HEK293 (cell line): ENCODE results near the gene AMBRA1.
A peak's percentile ranks its signal among the peaks of the same experiment; 100 is the strongest.

Experiments
- GFI1B ChIP-seq: fragments of 450-650 bp; formaldehyde crosslinking; IDR thresholded peaks from 2 replicates; pipeline ENCODE4 v1.5.1; 2016; ENCODE audit warnings: missing biosample characterization, missing genetic modification characterization
- GLIS1 ChIP-seq: fragments of 450-650 bp; formaldehyde crosslinking; IDR thresholded peaks from 2 replicates; pipeline ENCODE4 v1.5.1; 2016; ENCODE audit warnings: missing biosample characterization, missing genetic modification characterization
- HOXD13 ChIP-seq: sonication (generic); formaldehyde crosslinking; IDR thresholded peaks from 2 replicates; pipeline ENCODE4 v1.8.0; 2022; ENCODE audit warnings: missing genetic modification reagents, borderline replicate concordance
- IKZF3 ChIP-seq: fragments of 450-650 bp; IDR thresholded peaks from 2 replicates; pipeline ENCODE4 v1.5.0; 2018; ENCODE audit warnings: missing biosample characterization, mild to moderate bottlenecking, missing genetic modification characterization, moderate library complexity
- OSR2 ChIP-seq: fragments of 450-650 bp; formaldehyde crosslinking; IDR thresholded peaks from 2 replicates; pipeline ENCODE4 v1.5.1; 2016; ENCODE audit warnings: missing biosample characterization, missing genetic modification characterization
- SCRT2 ChIP-seq: fragments of 450-650 bp; formaldehyde crosslinking; IDR thresholded peaks from 2 replicates; pipeline ENCODE4 v1.5.1; 2016; ENCODE audit warnings: missing biosample characterization, missing genetic modification characterization
- SP7 ChIP-seq: fragments of 450-650 bp; formaldehyde crosslinking; IDR thresholded peaks from 2 replicates; pipeline ENCODE4 v1.5.1; 2016; ENCODE audit warnings: missing biosample characterization, missing genetic modification characterization
- TRIM28 ChIP-seq: IDR thresholded peaks from 2 replicates; pipeline ENCODE4 v1.6.1; 2011; ENCODE audit warnings: low read length, control low read depth, borderline replicate concordance
- TSHZ1 ChIP-seq: fragments of 450-650 bp; formaldehyde crosslinking; IDR thresholded peaks from 2 replicates; pipeline ENCODE4 v1.5.1; 2016; ENCODE audit warnings: missing biosample characterization, missing genetic modification characterization, borderline replicate concordance
- WT1 ChIP-seq: fragments of 450-650 bp; formaldehyde crosslinking; IDR thresholded peaks from 2 replicates; pipeline ENCODE4 v1.5.1; 2016; ENCODE audit warnings: missing biosample characterization, missing genetic modification characterization
- ZBTB17 ChIP-seq: fragments of 450-650 bp; formaldehyde crosslinking; IDR thresholded peaks from 2 replicates; pipeline ENCODE4 v1.5.1; 2016; ENCODE audit warnings: missing biosample characterization, missing genetic modification characterization
- ZBTB48 ChIP-seq: fragments of 450-650 bp; formaldehyde crosslinking; IDR thresholded peaks from 2 replicates; pipeline ENCODE4 v1.5.1; 2016; ENCODE audit warnings: missing biosample characterization, missing genetic modification characterization
- ZFP37 ChIP-seq: fragments of 450-650 bp; formaldehyde crosslinking; IDR thresholded peaks from 2 replicates; pipeline ENCODE4 v1.5.1; 2016; ENCODE audit warnings: missing biosample characterization, missing genetic modification characterization
- ZNF155 ChIP-seq: fragments of 450-650 bp; formaldehyde crosslinking; IDR thresholded peaks from 2 replicates; pipeline ENCODE4 v1.5.1; 2016; ENCODE audit warnings: missing biosample characterization, missing genetic modification characterization
- ZNF202 ChIP-seq: fragments of 450-650 bp; formaldehyde crosslinking; IDR thresholded peaks from 2 replicates; pipeline ENCODE4 v1.5.1; 2016; ENCODE audit warnings: missing biosample characterization, missing genetic modification characterization, borderline replicate concordance
- ZNF214 ChIP-seq: fragments of 450-650 bp; formaldehyde crosslinking; IDR thresholded peaks from 2 replicates; pipeline ENCODE4 v1.5.1; 2017; ENCODE audit warnings: missing biosample characterization, mild to moderate bottlenecking, missing genetic modification characterization, borderline replicate concordance
- ZNF239 ChIP-seq: fragments of 450-650 bp; formaldehyde crosslinking; IDR thresholded peaks from 2 replicates; pipeline ENCODE4 v1.5.1; 2016; ENCODE audit warnings: missing biosample characterization, missing genetic modification characterization
- ZNF350 ChIP-seq: fragments of 450-650 bp; formaldehyde crosslinking; IDR thresholded peaks from 2 replicates; pipeline ENCODE4 v1.5.0; 2017; ENCODE audit warnings: missing biosample characterization, mild to moderate bottlenecking, missing genetic modification characterization
- ZNF366 ChIP-seq: fragments of 450-650 bp; formaldehyde crosslinking; conservative IDR thresholded peaks from 2 replicates; pipeline ENCODE4 v1.5.1; 2016; ENCODE audit warnings: missing biosample characterization, missing genetic modification characterization
- ZNF48 ChIP-seq: fragments of 450-650 bp; formaldehyde crosslinking; IDR thresholded peaks from 2 replicates; pipeline ENCODE4 v1.5.1; 2016; ENCODE audit warnings: missing biosample characterization, missing genetic modification characterization
- ZNF692 ChIP-seq: fragments of 450-650 bp; formaldehyde crosslinking; IDR thresholded peaks from 2 replicates; pipeline ENCODE4 v1.5.1; 2016; ENCODE audit warnings: missing biosample characterization, missing genetic modification characterization
- ZNF791 ChIP-seq: fragments of 450-650 bp; formaldehyde crosslinking; IDR thresholded peaks from 2 replicates; pipeline ENCODE4 v1.5.1; 2016; ENCODE audit warnings: missing biosample characterization, missing genetic modification characterization
- ZNF792 ChIP-seq: fragments of 450-650 bp; formaldehyde crosslinking; IDR thresholded peaks from 2 replicates; pipeline ENCODE4 v1.5.1; 2016; ENCODE audit warnings: missing biosample characterization, missing genetic modification characterization
- TF ChIP-seq, protein P1 (sequence below): fragments of 450-650 bp; formaldehyde crosslinking; IDR thresholded peaks from 2 replicates; pipeline ENCODE4 v1.5.1; 2016; ENCODE audit warnings: missing biosample characterization, missing genetic modification characterization
- TF ChIP-seq, protein P2 (sequence below): fragments of 450-650 bp; formaldehyde crosslinking; IDR thresholded peaks from 2 replicates; pipeline ENCODE4 v1.5.1; 2016; ENCODE audit warnings: missing biosample characterization, missing genetic modification characterization
- TF ChIP-seq, protein P3 (sequence below): fragments of 450-650 bp; formaldehyde crosslinking; IDR thresholded peaks from 2 replicates; pipeline ENCODE4 v1.5.1; 2016; ENCODE audit warnings: missing biosample characterization, missing genetic modification characterization

AMBRA1 gene

GRCh38 chr11:46554213-46555147 lies 39.3 kb downstream of the AMBRA1 start (continued):
- TF ChIP-seq WT1 (peak; percentile 48; the same call in 1 of the 2 replicates), ZNF350 (tag by site-specific recombination) (no peak), ZNF692 (peak; percentile 20; the same call in 1 of the 2 replicates), ZNF214 (tag by site-specific recombination) (no peak), IKZF3 (tag by site-specific recombination) (peak; percentile 63), ZNF366 (peak; percentile 67), ZNF202 (tag by site-specific recombination) (no peak), GFI1B (tag by site-specific recombination) (0 out of 2 replicates have a peak, but pooled peaks have one; percentile 30), ZNF155 (no peak), SCRT2 (tag by site-specific recombination) (peak; percentile 86), HOXD13 (CRISPR knock-in tag) (no peak), ZFP37 (tag by site-specific recombination) (0 out of 2 replicates have a peak, but pooled peaks have one; percentile 21), SP7 (tag by site-specific recombination) (peak; percentile 70), ZNF791 (tag by site-specific recombination) (no peak), TRIM28 (peak; percentile 73; the same call in 1 of the 2 replicates), ZNF48 (tag by site-specific recombination) (no peak), ZNF792 (no peak), ZNF239 (tag by site-specific recombination) (no peak), TSHZ1 (tag by site-specific recombination) (0 out of 2 replicates have a peak, but pooled peaks have one; percentile 19), OSR2 (peak; percentile 69; the same call in 1 of the 2 replicates), GLIS1 (peak; percentile 52; the same call in 1 of the 2 replicates), ZBTB48 (tag by site-specific recombination) (peak; percentile 51; the same call in 1 of the 2 replicates), ZBTB17 (tag by site-specific recombination) (peak; percentile 85)
- TF ChIP-seq, protein P1, sequence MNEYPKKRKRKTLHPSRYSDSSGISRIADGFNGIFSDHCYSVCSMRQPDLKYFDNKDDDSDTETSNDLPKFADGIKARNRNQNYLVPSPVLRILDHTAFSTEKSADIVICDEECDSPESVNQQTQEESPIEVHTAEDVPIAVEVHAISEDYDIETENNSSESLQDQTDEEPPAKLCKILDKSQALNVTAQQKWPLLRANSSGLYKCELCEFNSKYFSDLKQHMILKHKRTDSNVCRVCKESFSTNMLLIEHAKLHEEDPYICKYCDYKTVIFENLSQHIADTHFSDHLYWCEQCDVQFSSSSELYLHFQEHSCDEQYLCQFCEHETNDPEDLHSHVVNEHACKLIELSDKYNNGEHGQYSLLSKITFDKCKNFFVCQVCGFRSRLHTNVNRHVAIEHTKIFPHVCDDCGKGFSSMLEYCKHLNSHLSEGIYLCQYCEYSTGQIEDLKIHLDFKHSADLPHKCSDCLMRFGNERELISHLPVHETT (tag by site-specific recombination) = peak; percentile 65; the same call in 1 of the 2 replicates
- TF ChIP-seq, protein P2, sequence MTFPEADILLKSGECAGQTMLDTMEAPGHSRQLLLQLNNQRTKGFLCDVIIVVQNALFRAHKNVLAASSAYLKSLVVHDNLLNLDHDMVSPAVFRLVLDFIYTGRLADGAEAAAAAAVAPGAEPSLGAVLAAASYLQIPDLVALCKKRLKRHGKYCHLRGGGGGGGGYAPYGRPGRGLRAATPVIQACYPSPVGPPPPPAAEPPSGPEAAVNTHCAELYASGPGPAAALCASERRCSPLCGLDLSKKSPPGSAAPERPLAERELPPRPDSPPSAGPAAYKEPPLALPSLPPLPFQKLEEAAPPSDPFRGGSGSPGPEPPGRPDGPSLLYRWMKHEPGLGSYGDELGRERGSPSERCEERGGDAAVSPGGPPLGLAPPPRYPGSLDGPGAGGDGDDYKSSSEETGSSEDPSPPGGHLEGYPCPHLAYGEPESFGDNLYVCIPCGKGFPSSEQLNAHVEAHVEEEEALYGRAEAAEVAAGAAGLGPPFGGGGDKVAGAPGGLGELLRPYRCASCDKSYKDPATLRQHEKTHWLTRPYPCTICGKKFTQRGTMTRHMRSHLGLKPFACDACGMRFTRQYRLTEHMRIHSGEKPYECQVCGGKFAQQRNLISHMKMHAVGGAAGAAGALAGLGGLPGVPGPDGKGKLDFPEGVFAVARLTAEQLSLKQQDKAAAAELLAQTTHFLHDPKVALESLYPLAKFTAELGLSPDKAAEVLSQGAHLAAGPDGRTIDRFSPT (tag by site-specific recombination) = 0 out of 2 replicates have a peak, but pooled peaks have one; percentile 9
- TF ChIP-seq, protein P3, sequence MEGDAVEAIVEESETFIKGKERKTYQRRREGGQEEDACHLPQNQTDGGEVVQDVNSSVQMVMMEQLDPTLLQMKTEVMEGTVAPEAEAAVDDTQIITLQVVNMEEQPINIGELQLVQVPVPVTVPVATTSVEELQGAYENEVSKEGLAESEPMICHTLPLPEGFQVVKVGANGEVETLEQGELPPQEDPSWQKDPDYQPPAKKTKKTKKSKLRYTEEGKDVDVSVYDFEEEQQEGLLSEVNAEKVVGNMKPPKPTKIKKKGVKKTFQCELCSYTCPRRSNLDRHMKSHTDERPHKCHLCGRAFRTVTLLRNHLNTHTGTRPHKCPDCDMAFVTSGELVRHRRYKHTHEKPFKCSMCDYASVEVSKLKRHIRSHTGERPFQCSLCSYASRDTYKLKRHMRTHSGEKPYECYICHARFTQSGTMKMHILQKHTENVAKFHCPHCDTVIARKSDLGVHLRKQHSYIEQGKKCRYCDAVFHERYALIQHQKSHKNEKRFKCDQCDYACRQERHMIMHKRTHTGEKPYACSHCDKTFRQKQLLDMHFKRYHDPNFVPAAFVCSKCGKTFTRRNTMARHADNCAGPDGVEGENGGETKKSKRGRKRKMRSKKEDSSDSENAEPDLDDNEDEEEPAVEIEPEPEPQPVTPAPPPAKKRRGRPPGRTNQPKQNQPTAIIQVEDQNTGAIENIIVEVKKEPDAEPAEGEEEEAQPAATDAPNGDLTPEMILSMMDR (tag by site-specific recombination) = no peak
